HG02973 (cell line): Measurements from ENCODE around the gene GNL2.

Source experiments
- ATAC-seq: cut with Tn5 transposase; IDR thresholded peaks from one replicate; pipeline ENCODE4 v1.9.1; 2021; ENCODE audit warnings: moderate library complexity; ENCODE audit not compliant: unreplicated experiment

The GNL2 gene

GRCh38 chr1:37595440-37596181 lies at the start of gene GNL2:
GNL2 (minus strand) TSS chr1:37595937; CDS start chr1:37595822, 115 bp downstream.
- peak; percentile 92 for ATAC-seq

- no peak for ATAC-seq
Measured at GRCh38 chr1:37641059-37641458, 45.3 kb upstream of the GNL2 start.

GRCh38 chr1:37636435-37636834 lies 40.7 kb upstream of the GNL2 start:
- no peak for ATAC-seq

GRCh38 chr1:37634992-37635902 lies 39.5 kb upstream of the GNL2 start:
- ATAC-seq: no peak

- no peak for ATAC-seq
Measured at GRCh38 chr1:37634244-37634991, 38.7 kb upstream of the GNL2 start, which contains the start of gene RSPO1. RSPO1 (minus strand) TSS chr1:37634892; CDS start chr1:37629661, 5,231 bp downstream.

GRCh38 chr1:37633938-37634243 lies 38.2 kb upstream of the GNL2 start:
- no peak for ATAC-seq

- ATAC-seq: no peak
Measured at GRCh38 chr1:37633040-37633937, 37.6 kb upstream of the GNL2 start.

GRCh38 chr1:37631036-37631435 lies 35.3 kb upstream of the GNL2 start:
- no peak for ATAC-seq

- ATAC-seq: no peak
Measured at GRCh38 chr1:37630426-37631028, 34.8 kb upstream of the GNL2 start.

GRCh38 chr1:37629726-37630425 lies 34.1 kb upstream of the GNL2 start:
- no peak for ATAC-seq

- no peak for ATAC-seq
Measured at GRCh38 chr1:37629008-37629407, 33.3 kb upstream of the GNL2 start.

GRCh38 chr1:37628026-37628556 lies 32.4 kb upstream of the GNL2 start:
- no peak for ATAC-seq

GRCh38 chr1:37622131-37622530 lies 26.4 kb upstream of the GNL2 start:
- no peak for ATAC-seq

GRCh38 chr1:37621326-37621870 lies 25.7 kb upstream of the GNL2 start:
- ATAC-seq: no peak

GRCh38 chr1:37620707-37621106 lies 25.0 kb upstream of the GNL2 start:
- no peak for ATAC-seq

GRCh38 chr1:37616330-37616729 lies 20.6 kb upstream of the GNL2 start:
- ATAC-seq: no peak

- no peak for ATAC-seq
Measured at GRCh38 chr1:37614105-37614504, 18.4 kb upstream of the GNL2 start.

- no peak for ATAC-seq
Measured at GRCh38 chr1:37612186-37612585, 16.4 kb upstream of the GNL2 start.

GRCh38 chr1:37609994-37610393 lies 14.3 kb upstream of the GNL2 start:
- ATAC-seq: no peak
